ENCODE results near the gene NOG. TPM values are rescaled to one million over a fixed set of nuclear protein-coding genes. Genes with fewer than 3 reads are reported as not detected.

Gene NOG
- polyA plus RNA-seq, 2 of the 4 experiments (the other 2 are of a cell fraction), result 0.25 to 0.67 TPM

GRCh38 chr17:56581635-56582627 lies 11.6 kb upstream of the NOG start:
- Histone ChIP-seq H3K4me1 (no peaks in the 10 kb centered on the region), H3K9me3 (no peaks in the 10 kb centered on the region), H3K27ac (no peak overlapping the region), H3K4me2 (no peak overlapping the region), H3K4me3 (no peak overlapping the region)
- FAIRE-seq (no peak), DNase-seq (ENCODE audit: low read depth in 1 of 2, low spot score in 1 of 2) (no peak), ATAC-seq (no peak)
- 11% methylated on average over 5 of the region's 5 CpGs for WGBS (ENCODE audit: missing lambda C conversion rate)
- ChIA-PET CTCF (interaction anchor here (1.3 to 3.6 kb wide), 4 partner anchors 10 to 198 kb away, joined by 5 to 33 read pairs (median 21); partner anchors contain the start of gene NOG), POLR2A (interaction anchor here (0.5 kb wide), 1 partner anchor 24 kb away, joined by 4 read pairs; no protein-coding TSS in a partner anchor)
- TF ChIP-seq CTCF (IDR thresholded peaks at IDR 0.05) (no peak), CHD4 (IDR thresholded peaks at IDR 0.05; ENCODE audit: borderline replicate concordance) (no peak), NR3C1 (IDR thresholded peaks at IDR 0.05) (no peak), HOXB5 (CRISPR knock-in tag; IDR thresholded peaks at IDR 0.05) (no peak), PBX3 (IDR thresholded peaks at IDR 0.05) (no peak), MAZ (IDR thresholded peaks at IDR 0.05; ENCODE audit: borderline replicate concordance, low read depth, low read length) (no peak), POLR2A (IDR thresholded peaks at IDR 0.05; ENCODE audit: low read length) (no peak), CBX2 (IDR thresholded peaks at IDR 0.05; ENCODE audit: borderline replicate concordance, low read depth) (no peak), SREBF2 (IDR thresholded peaks at IDR 0.05) (no peak), ZNF302 (CRISPR knock-in tag; IDR thresholded peaks at IDR 0.05) (no peak), RNF2 (IDR thresholded peaks at IDR 0.05; ENCODE audit: borderline replicate concordance, low read depth) (no peak), HOXA7 (CRISPR knock-in tag; IDR thresholded peaks at IDR 0.05) (no peak), PHF8 (IDR thresholded peaks at IDR 0.05; ENCODE audit: borderline replicate concordance, low read depth) (no peak), MAFK (IDR thresholded peaks at IDR 0.05; ENCODE audit: partially characterized antibody) (no peak), CEBPB (IDR thresholded peaks at IDR 0.05) (no peak), NFE2L2 (conservative IDR thresholded peaks at IDR 0.05; ENCODE audit: low read length) (no peak)

- H3K9me3 ChIP-seq, result no peaks in the 10 kb centered on the region
- no peak for FAIRE-seq
- no peak overlapping the region for H3K4me2 ChIP-seq
- TF ChIP-seq CTCF (IDR thresholded peaks at IDR 0.05), result no peak
- no peak for TF ChIP-seq CHD2 (IDR thresholded peaks at IDR 0.05; ENCODE audit: low read length, partially characterized antibody)
- no peak for TF ChIP-seq ZC3H11A (IDR thresholded peaks at IDR 0.05)
- TF ChIP-seq HMGXB4 (CRISPR knock-in tag; IDR thresholded peaks at IDR 0.05; ENCODE audit: borderline replicate concordance), result no peak
- no peak for TF ChIP-seq TFCP2L1 (CRISPR knock-in tag; IDR thresholded peaks at IDR 0.05)
- TF ChIP-seq GATA3 (IDR thresholded peaks at IDR 0.05; ENCODE audit: borderline replicate concordance), result no peak
- no peak for TF ChIP-seq TP53 (CRISPR knock-in tag; IDR thresholded peaks at IDR 0.05)
- no peak for TF ChIP-seq EHMT2 (IDR thresholded peaks at IDR 0.05; ENCODE audit: low read depth)
- TF ChIP-seq ESRRA (IDR thresholded peaks at IDR 0.05; ENCODE audit: borderline replicate concordance, low read length), result no peak
- TF ChIP-seq RCOR1 (IDR thresholded peaks at IDR 0.05; ENCODE audit: low read depth, low read length), result no peak
- DNase-seq (ENCODE audit: low read depth in 1 of 2, low spot score in 1 of 2), result no peak
- H3K4me3 ChIP-seq, result no peak overlapping the region
- no peak overlapping the region for H3K27ac ChIP-seq
- CTCF ChIA-PET, result interaction anchor here (0.6 to 3.6 kb wide), 5 partner anchors 9 to 133 kb away, joined by 3 to 33 read pairs (median 4); partner anchors contain the start of gene NOG
- 29% methylated on average over 7 of the region's 7 CpGs for WGBS (ENCODE audit: missing lambda C conversion rate)
- ATAC-seq, result no peak
- POLR2A ChIA-PET, result no interaction called here
- H3K4me1 ChIP-seq, result no peaks in the 10 kb centered on the region
Measured at GRCh38 chr17:56583772-56584171, 9.7 kb upstream of the NOG start.

Data from A549 (cell line).